ENCODE data around the gene SUPT5H. TPM values are rescaled to one million over a fixed set of nuclear protein-coding genes. Genes with fewer than 3 reads are reported as not detected.

The SUPT5H gene
- total and polyA plus RNA-seq, 2 of the 13 experiments (the other 11 are each of a cell fraction or from before 2014, with no cell fraction given) = 48.2 to 51.7 TPM

DNA sequence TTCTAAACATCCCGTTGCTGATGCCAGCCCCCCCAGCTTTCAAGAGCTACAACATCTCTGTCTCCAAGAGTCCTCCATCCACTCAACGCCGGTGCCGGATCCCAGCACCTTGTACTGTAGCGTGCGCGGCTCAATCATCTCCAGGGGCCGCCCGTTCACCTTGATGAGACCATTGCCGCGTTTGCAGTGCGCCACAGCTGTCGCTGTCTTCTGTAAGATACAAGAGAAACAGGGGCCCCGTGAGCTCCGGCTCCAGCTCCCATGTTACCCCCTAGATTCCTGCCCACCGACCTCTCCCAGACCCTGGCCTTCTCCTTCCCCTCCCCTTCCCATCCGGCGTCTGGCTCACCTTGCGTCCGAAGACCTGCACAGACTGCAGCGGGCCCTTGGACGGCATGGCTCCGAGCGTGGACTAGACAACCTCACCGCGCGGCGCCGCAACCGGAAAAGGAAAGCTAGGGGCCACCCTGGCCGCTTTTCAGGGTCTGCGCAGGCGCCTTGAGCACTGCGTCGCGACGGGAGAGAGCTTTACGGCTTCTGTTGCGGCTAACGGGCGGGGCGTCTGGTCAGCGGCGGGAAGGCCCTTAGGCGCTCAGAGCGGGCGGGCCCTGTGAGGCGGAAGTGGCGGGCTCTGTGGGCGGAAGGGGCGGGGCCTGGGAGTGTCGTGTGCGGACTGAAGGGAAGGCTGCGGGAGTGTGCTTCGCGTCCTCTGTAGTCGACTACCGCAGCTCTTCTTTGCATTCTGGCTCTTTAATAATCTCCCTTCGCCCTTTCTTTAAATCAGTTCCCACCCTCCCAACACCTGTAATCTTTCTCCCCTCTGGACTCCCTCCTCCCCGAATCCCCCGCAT, 9.7 kb upstream of the SUPT5H start, which contains the start of gene RPS16 (continued):
- TF ChIP-seq, protein P1, sequence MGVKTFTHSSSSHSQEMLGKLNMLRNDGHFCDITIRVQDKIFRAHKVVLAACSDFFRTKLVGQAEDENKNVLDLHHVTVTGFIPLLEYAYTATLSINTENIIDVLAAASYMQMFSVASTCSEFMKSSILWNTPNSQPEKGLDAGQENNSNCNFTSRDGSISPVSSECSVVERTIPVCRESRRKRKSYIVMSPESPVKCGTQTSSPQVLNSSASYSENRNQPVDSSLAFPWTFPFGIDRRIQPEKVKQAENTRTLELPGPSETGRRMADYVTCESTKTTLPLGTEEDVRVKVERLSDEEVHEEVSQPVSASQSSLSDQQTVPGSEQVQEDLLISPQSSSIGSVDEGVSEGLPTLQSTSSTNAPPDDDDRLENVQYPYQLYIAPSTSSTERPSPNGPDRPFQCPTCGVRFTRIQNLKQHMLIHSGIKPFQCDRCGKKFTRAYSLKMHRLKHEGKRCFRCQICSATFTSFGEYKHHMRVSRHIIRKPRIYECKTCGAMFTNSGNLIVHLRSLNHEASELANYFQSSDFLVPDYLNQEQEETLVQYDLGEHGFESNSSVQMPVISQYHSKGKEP (CRISPR knock-in tag; IDR thresholded peaks at IDR 0.05) = peak; percentile 86
- TF ChIP-seq, protein P2, sequence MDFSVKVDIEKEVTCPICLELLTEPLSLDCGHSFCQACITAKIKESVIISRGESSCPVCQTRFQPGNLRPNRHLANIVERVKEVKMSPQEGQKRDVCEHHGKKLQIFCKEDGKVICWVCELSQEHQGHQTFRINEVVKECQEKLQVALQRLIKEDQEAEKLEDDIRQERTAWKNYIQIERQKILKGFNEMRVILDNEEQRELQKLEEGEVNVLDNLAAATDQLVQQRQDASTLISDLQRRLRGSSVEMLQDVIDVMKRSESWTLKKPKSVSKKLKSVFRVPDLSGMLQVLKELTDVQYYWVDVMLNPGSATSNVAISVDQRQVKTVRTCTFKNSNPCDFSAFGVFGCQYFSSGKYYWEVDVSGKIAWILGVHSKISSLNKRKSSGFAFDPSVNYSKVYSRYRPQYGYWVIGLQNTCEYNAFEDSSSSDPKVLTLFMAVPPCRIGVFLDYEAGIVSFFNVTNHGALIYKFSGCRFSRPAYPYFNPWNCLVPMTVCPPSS (IDR thresholded peaks at IDR 0.05) = no peak
- TF ChIP-seq YEATS2 (CRISPR knock-in tag; IDR thresholded peaks at IDR 0.05; ENCODE audit: borderline replicate concordance) (peak; percentile 100), ZNF878 (CRISPR knock-in tag; IDR thresholded peaks at IDR 0.05) (no peak; the same call in 1 of the 2 replicates), JUNB (CRISPR knock-in tag; IDR thresholded peaks at IDR 0.05; ENCODE audit: borderline replicate concordance) (peak; percentile 81), ZZZ3 (CRISPR knock-in tag; IDR thresholded peaks at IDR 0.05; ENCODE audit: borderline replicate concordance) (peak; percentile 99; the same call in 1 of the 2 replicates), ZNF282 (IDR thresholded peaks at IDR 0.05; ENCODE audit: partially characterized antibody) (no peak), ZNF180 (CRISPR knock-in tag; IDR thresholded peaks at IDR 0.05; ENCODE audit: borderline replicate concordance, low read depth) (no peak), TARDBP (CRISPR knock-in tag; IDR thresholded peaks at IDR 0.05) (peak; percentile 92), ZNF367 (CRISPR knock-in tag; IDR thresholded peaks at IDR 0.05; ENCODE audit: borderline replicate concordance) (0 out of 2 replicates have a peak, but pooled peaks have one; percentile 68), ZNF788 (CRISPR knock-in tag; IDR thresholded peaks at IDR 0.05; ENCODE audit: borderline replicate concordance) (peak; percentile 81; the same call in 1 of the 2 replicates), ZNF891 (CRISPR knock-in tag; IDR thresholded peaks at IDR 0.05) (peak; percentile 96), ZNF101 (CRISPR knock-in tag; IDR thresholded peaks at IDR 0.05; ENCODE audit: borderline replicate concordance, low read depth) (no peak), SALL1 (CRISPR knock-in tag; IDR thresholded peaks at IDR 0.05) (peak; percentile 92), MLLT10 (CRISPR knock-in tag; IDR thresholded peaks at IDR 0.05) (no peak), BRD4 (CRISPR knock-in tag; IDR thresholded peaks at IDR 0.05) (no peak), ARNT2 (CRISPR knock-in tag; IDR thresholded peaks at IDR 0.05; ENCODE audit: low read depth) (peak; percentile 93), ZNF207 (IDR thresholded peaks at IDR 0.05; ENCODE audit: borderline replicate concordance) (no peak)
- TF ChIP-seq, protein P3, sequence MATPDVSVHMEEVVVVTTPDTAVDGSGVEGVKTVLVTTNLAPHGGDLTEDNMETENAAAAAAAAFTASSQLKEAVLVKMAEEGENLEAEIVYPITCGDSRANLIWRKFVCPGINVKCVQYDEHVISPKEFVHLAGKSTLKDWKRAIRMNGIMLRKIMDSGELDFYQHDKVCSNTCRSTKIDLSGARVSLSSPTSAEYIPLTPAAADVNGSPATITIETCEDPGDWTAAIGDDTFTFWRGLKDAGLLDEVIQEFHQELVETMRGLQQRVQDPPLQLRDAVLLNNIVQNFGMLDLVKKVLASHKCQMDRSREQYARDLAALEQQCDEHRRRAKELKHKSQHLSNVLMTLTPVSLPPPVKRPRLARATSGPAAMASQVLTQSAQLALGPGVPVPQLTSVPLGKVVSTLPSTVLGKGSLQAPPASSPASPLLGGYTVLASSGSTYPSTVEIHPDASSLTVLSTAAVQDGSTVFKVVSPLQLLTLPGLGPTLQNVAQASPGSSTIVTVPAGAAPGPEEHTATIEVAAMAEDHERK (CRISPR knock-in tag; IDR thresholded peaks at IDR 0.05; ENCODE audit: low read depth) = peak; percentile 57; the same call in 1 of the 2 replicates
- TF ChIP-seq, protein P4, sequence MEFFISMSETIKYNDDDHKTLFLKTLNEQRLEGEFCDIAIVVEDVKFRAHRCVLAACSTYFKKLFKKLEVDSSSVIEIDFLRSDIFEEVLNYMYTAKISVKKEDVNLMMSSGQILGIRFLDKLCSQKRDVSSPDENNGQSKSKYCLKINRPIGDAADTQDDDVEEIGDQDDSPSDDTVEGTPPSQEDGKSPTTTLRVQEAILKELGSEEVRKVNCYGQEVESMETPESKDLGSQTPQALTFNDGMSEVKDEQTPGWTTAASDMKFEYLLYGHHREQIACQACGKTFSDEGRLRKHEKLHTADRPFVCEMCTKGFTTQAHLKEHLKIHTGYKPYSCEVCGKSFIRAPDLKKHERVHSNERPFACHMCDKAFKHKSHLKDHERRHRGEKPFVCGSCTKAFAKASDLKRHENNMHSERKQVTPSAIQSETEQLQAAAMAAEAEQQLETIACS (CRISPR knock-in tag; IDR thresholded peaks at IDR 0.05) = no peak
- TF ChIP-seq, protein P5, sequence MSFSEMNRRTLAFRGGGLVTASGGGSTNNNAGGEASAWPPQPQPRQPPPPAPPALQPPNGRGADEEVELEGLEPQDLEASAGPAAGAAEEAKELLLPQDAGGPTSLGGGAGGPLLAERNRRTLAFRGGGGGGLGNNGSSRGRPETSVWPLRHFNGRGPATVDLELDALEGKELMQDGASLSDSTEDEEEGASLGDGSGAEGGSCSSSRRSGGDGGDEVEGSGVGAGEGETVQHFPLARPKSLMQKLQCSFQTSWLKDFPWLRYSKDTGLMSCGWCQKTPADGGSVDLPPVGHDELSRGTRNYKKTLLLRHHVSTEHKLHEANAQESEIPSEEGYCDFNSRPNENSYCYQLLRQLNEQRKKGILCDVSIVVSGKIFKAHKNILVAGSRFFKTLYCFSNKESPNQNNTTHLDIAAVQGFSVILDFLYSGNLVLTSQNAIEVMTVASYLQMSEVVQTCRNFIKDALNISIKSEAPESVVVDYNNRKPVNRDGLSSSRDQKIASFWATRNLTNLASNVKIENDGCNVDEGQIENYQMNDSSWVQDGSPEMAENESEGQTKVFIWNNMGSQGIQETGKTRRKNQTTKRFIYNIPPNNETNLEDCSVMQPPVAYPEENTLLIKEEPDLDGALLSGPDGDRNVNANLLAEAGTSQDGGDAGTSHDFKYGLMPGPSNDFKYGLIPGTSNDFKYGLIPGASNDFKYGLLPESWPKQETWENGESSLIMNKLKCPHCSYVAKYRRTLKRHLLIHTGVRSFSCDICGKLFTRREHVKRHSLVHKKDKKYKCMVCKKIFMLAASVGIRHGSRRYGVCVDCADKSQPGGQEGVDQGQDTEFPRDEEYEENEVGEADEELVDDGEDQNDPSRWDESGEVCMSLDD (CRISPR knock-in tag; IDR thresholded peaks at IDR 0.05; ENCODE audit: borderline replicate concordance) = no peak
